AG04450 (cell line): ENCODE data around the gene TRIM14. TPM values are rescaled to one million over a fixed set of nuclear protein-coding genes. Genes with fewer than 3 reads are reported as not detected.

ENCODE experiments used
- CTCF ChIA-PET: fragments of 300-600, 350-600 bp; formaldehyde crosslinking; extraction: SDS; loops from one replicate; lab custom pipeline; 2022; ENCODE audit warnings: antibody characterized with exemption, inconsistent platforms; lab: Charles Lee
- POLR2A ChIA-PET: fragments of 350-600 bp; formaldehyde crosslinking; extraction: SDS; loops from one replicate; lab custom pipeline; 2021; ENCODE audit warnings: antibody characterized with exemption, inconsistent platforms; lab: Yijun Ruan, JAX
- DNase-seq: peaks from one replicate; pipeline ENCODE4 v3.0.0-alpha.2; 2011; ENCODE audit warnings: low read depth, low spot score
- H3K27ac ChIP-seq: one replicate; pipeline ENCODE4 v1.5.1; 2012; ENCODE audit warnings: low read depth, low read length, control low read depth
- H3K27me3 ChIP-seq: one replicate; pipeline ENCODE4 v1.6.0; 2012; ENCODE audit warnings: low read length; ENCODE audit not compliant: control insufficient read depth, insufficient read depth
- H3K4me3 ChIP-seq: 2 replicates; pipeline ENCODE4 v1.5.1; 2011; ENCODE audit warnings: mild to moderate bottlenecking, low read depth, low read length, control low read depth
- H3K9me3 ChIP-seq: 2 replicates; pipeline ENCODE4 v1.5.1; 2012; ENCODE audit warnings: low read length; ENCODE audit not compliant: control insufficient read depth, insufficient read depth
- polyA plus RNA-seq: library from polyadenylated mRNA; depleted of rRNA; stranded (reverse); fragments of >200 nt; gene quantifications from 2 replicates; pipeline ENCODE4 v1.2.3, GENCODE V29; 2011
- TF ChIP-seq, protein P1 (sequence below): IDR thresholded peaks from 2 replicates; pipeline ENCODE4 v1.5.1; 2011; ENCODE audit warnings: low read depth, low read length, control low read depth, inconsistent platforms

Gene TRIM14
- polyA plus RNA-seq, 1 experiment, result 8.3 TPM

DNA sequence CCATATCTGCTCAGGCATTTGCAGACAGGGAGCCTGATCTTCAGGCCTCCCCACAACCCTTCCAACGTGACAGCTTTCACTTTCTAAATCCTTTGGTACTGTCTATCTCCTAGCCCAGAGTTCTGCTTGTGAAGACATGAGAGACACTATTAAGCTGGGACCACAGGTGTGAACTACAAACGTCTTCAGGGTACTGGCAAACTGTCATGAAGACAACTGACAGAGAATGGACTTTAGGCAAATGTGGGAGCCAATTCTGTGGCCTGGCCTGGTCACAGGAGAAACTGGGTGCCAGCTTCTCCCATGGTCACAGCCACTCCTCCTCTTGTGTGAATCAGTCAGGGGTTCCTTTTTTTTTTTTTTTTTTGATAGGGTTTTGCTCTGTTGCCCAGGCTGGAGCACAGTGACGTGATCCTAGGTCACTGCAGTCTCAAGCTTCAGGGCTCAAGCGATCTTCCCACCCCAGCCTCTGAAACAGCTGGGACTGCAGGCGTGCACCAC is 10.4 kb downstream of the TRIM14 start:
- Histone ChIP-seq H3K4me3 (no peak overlapping the region), H3K27me3 (no peaks in the 10 kb centered on the region), H3K27ac (no peak overlapping the region), H3K9me3 (no peaks in the 10 kb centered on the region; the same call in 1 of the 2 replicates)
- ChIA-PET POLR2A (no interaction called here), CTCF (interaction anchor here (1.3 kb wide), 1 partner anchor 34 kb away, joined by 3 read pairs; no protein-coding TSS in a partner anchor)
- DNase-seq, result no peak
- TF ChIP-seq, protein P1, sequence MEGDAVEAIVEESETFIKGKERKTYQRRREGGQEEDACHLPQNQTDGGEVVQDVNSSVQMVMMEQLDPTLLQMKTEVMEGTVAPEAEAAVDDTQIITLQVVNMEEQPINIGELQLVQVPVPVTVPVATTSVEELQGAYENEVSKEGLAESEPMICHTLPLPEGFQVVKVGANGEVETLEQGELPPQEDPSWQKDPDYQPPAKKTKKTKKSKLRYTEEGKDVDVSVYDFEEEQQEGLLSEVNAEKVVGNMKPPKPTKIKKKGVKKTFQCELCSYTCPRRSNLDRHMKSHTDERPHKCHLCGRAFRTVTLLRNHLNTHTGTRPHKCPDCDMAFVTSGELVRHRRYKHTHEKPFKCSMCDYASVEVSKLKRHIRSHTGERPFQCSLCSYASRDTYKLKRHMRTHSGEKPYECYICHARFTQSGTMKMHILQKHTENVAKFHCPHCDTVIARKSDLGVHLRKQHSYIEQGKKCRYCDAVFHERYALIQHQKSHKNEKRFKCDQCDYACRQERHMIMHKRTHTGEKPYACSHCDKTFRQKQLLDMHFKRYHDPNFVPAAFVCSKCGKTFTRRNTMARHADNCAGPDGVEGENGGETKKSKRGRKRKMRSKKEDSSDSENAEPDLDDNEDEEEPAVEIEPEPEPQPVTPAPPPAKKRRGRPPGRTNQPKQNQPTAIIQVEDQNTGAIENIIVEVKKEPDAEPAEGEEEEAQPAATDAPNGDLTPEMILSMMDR, result no peak

DNA sequence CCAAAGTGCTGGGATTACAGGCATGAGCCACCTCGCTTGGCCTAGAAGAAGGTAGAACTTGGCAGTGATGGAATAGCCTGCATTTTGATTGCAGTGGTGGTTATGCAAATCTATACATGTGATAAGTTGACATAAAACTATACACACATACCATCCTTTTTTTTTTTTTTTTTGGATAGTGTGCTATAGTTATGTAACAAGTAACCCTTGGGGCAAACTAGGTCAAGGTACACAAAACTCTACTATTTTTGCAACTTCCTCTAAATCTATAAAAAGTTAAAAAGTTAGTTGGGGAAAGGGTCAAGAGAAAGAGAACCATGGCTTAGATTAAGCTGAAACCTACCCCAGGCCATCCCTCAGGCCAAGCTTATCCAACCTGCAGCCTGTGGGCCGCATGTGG is 11.1 kb downstream of the TRIM14 start:
- no peak for DNase-seq
- no peaks in the 10 kb centered on the region; the same call in 1 of the 2 replicates for H3K9me3 ChIP-seq
- H3K27me3 ChIP-seq, result no peaks in the 10 kb centered on the region
- ChIA-PET CTCF (interaction anchor here (1.3 kb wide), 1 partner anchor 34 kb away, joined by 3 read pairs; no protein-coding TSS in a partner anchor), POLR2A (interaction anchor here (0.6 kb wide), 1 partner anchor 43 kb away, joined by 5 read pairs; no protein-coding TSS in a partner anchor)
- TF ChIP-seq, protein P1, result no peak
- no peak overlapping the region for H3K4me3 ChIP-seq
- H3K27ac ChIP-seq, result no peak overlapping the region

DNA sequence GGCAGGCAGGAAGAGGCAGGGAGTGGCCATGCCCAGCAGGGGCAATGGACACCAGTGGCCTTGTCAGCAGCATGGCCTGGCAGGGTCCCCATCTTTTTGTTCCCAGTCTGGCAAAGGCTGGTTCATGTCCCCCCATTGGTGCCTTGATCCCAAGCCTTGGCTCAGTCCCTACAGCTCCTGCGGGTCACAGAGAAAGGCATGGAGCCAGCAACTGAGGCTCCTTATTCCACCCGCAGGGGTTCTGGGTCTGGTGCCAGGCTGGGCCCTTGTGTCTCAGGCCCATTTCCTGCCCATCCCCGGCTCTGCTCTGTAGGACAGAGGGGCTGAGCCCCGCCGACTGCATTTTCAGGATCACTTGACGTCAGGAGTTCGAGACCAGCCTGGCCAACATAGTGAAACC is 14.0 kb downstream of the TRIM14 start:
- POLR2A ChIA-PET, result no interaction called here
- H3K9me3 ChIP-seq, result no peaks in the 10 kb centered on the region; the same call in 1 of the 2 replicates

DNA sequence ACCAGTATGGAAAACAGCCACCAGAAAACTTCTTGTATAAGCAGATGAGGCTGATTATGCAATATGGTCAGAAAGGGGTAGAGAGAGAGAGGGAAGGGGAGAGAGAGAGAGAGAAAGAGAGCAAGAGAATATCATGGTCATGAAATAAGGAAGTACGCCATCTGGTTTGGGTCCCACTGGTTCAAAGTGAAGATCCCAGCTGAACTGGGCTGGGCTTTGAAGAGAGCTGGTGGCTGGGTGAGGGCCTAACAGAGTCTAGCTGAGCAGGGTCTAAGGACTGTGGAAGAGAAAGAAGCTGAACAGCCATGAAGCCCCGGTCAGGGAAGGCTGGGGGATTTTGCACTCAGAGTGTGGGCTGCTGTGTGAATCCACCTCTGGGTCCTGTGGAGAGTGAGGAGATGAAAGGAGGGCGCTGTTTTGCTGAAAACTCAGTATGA is 14.6 kb downstream of the TRIM14 start:
- Histone ChIP-seq H3K4me3 (no peak overlapping the region), H3K9me3 (no peaks in the 10 kb centered on the region; the same call in 1 of the 2 replicates), H3K27me3 (no peaks in the 10 kb centered on the region), H3K27ac (no peak overlapping the region)
- no peak for DNase-seq
- POLR2A ChIA-PET, result interaction anchor here (0.5 kb wide), 1 partner anchor 119 kb away, joined by 3 read pairs; no protein-coding TSS in a partner anchor
- TF ChIP-seq, protein P1, result no peak
- CTCF ChIA-PET, result no interaction called here

More for the DNA sequence above, 14.0 kb downstream of the TRIM14 start:
- CTCF ChIA-PET, result no interaction called here
- Histone ChIP-seq H3K27me3 (no peaks in the 10 kb centered on the region), H3K27ac (no peak overlapping the region), H3K4me3 (no peak overlapping the region)
- TF ChIP-seq, protein P1, result no peak
- no peak for DNase-seq

DNA sequence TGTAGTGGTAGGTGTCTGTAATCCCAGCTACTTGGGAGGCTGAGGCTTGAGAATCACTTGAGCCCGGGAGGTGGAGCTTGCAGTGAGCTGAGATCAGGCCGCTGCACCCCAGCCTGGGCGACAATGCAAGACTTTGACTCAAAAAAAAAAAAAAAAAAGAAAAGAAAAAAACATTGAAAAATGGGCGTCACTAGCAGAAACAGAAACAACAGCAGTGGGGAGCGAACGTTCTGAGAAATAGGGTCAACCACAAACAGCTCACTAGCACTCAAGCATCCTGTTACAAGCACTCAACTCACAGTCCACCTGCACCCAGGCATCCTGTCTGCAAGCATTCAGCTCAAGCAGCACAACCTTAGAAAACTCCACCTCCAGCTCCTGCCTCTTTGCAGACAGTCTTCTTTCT is 17.2 kb downstream of the TRIM14 start:
- POLR2A ChIA-PET, result no interaction called here
- CTCF ChIA-PET, result interaction anchor here (0.6 to 0.9 kb wide), 4 partner anchors 18 to 103 kb away, joined by 3 to 4 read pairs (median 3); no protein-coding TSS in a partner anchor
- Histone ChIP-seq H3K27me3 (no peaks in the 10 kb centered on the region), H3K27ac (no peak overlapping the region), H3K9me3 (no peaks in the 10 kb centered on the region; the same call in 1 of the 2 replicates), H3K4me3 (no peak overlapping the region)
- DNase-seq, result no peak
- TF ChIP-seq, protein P1, result no peak
